Thyroid gland (tissue), 4 donors: ENCODE data around the gene FALEC.

Experiments
- POLR2A ChIP-seq, 2 donors: fragments of 450-650 bp; IDR thresholded peaks; one replicate each; pipeline ENCODE4 v1.6.1; 2017; ENCODE audit warnings: antibody characterized with exemption in 2 of 2, mild to moderate bottlenecking in 2 of 2, moderate library complexity in 1 of 2
- TF ChIP-seq, protein P1 (sequence below), 6 experiments: fragments of 200-600 bp in 3 of 6; fragments of 450-650 bp in 3 of 6; sonication (generic) in 3 of 6; IDR thresholded peaks; one replicate each; pipeline ENCODE4 v1.5.1; 2016 to 2019; ENCODE audit warnings: antibody characterized with exemption in 6 of 6, mild to moderate bottlenecking in 2 of 6, inconsistent platforms in 1 of 6, moderate library complexity in 1 of 6

DNA sequence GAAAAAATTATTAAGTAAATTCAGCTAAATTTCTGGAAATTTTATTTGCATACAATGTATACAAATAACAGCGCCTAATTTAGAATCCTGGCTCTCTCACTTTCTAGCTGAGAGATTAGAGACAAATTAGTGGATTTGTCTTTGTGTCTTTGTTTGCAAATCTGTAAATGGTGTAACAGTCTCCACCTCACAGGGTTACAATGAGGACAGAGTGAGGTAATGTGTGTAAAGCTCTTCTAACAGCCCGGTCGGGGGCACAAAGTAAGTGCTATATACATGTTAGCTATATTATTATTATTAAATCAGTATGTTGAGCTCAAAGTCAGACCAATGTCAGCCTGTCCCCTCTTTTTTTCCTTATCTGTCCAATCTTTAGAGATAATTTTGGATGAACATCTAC lies 28.7 kb downstream of the FALEC start:
- TF ChIP-seq, protein P1, sequence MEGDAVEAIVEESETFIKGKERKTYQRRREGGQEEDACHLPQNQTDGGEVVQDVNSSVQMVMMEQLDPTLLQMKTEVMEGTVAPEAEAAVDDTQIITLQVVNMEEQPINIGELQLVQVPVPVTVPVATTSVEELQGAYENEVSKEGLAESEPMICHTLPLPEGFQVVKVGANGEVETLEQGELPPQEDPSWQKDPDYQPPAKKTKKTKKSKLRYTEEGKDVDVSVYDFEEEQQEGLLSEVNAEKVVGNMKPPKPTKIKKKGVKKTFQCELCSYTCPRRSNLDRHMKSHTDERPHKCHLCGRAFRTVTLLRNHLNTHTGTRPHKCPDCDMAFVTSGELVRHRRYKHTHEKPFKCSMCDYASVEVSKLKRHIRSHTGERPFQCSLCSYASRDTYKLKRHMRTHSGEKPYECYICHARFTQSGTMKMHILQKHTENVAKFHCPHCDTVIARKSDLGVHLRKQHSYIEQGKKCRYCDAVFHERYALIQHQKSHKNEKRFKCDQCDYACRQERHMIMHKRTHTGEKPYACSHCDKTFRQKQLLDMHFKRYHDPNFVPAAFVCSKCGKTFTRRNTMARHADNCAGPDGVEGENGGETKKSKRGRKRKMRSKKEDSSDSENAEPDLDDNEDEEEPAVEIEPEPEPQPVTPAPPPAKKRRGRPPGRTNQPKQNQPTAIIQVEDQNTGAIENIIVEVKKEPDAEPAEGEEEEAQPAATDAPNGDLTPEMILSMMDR (IDR thresholded peaks at IDR 0.05): no peak
- no peak for TF ChIP-seq POLR2A (IDR thresholded peaks at IDR 0.05)
